ENCODE measurements around the gene KIF5C.

- no peak for TF ChIP-seq CTCF (conservative IDR thresholded peaks at IDR 0.05; ENCODE audit: low read length)
- no peak for TF ChIP-seq EZH2phosphoT487 (IDR thresholded peaks at IDR 0.05; ENCODE audit: borderline replicate concordance)
These were observed 162.8 kb downstream of the KIF5C start for GRCh38 chr2:149037851-149038250.
